ENCODE data around the gene IRX3. TPM values are rescaled to one million over a fixed set of nuclear protein-coding genes. Genes with fewer than 3 reads are reported as not detected.

IRX3 gene
- total RNA-seq, 6 experiments from 2014 or later = 5.9 to 19.4 (median 17.3) TPM

DNA sequence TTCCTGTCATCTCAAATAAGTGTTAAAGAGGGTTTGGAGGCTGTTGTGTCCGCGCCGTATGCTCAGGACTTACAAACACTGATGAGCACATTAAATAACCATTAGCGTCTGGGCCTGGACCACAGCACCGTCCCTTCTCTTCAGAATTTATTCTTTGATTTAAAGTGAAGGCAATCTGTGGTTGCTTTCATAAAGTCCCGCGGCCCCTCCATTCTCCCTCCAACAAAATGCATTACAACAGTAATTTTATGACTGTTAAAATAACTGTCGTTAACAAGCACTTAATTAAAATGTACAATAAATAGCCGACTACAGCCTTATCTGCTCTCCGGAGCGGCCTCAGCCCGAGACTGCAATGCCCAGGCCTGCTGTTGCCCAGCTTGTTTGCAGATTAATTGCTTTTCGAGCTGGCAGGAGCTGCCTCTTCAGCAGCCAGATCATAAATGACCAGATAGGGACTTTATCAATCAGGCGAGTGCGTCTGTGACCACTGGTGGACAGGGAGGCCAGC is 30.6 kb upstream of the IRX3 start:
- H3K9me3 Mint-ChIP-seq = no peaks in the 10 kb centered on the region
- no peak overlapping the region for H3K4me3 Mint-ChIP-seq
- H3K4me1 Mint-ChIP-seq (ENCODE audit: low read depth) = peaks cover 10% of the 10 kb centered on the region; the same call in 1 of the 2 replicates
- no peaks in the 10 kb centered on the region for H3K36me3 Mint-ChIP-seq (ENCODE audit: low read depth)
- no peak overlapping the region for H3K27ac Mint-ChIP-seq
- no peak for DNase-seq
- peaks cover 38% of the 10 kb centered on the region for H3K27me3 Mint-ChIP-seq (ENCODE audit: insufficient read depth)
- TF ChIP-seq, protein P1, sequence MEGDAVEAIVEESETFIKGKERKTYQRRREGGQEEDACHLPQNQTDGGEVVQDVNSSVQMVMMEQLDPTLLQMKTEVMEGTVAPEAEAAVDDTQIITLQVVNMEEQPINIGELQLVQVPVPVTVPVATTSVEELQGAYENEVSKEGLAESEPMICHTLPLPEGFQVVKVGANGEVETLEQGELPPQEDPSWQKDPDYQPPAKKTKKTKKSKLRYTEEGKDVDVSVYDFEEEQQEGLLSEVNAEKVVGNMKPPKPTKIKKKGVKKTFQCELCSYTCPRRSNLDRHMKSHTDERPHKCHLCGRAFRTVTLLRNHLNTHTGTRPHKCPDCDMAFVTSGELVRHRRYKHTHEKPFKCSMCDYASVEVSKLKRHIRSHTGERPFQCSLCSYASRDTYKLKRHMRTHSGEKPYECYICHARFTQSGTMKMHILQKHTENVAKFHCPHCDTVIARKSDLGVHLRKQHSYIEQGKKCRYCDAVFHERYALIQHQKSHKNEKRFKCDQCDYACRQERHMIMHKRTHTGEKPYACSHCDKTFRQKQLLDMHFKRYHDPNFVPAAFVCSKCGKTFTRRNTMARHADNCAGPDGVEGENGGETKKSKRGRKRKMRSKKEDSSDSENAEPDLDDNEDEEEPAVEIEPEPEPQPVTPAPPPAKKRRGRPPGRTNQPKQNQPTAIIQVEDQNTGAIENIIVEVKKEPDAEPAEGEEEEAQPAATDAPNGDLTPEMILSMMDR (IDR thresholded peaks at IDR 0.05) = no peak

DNA sequence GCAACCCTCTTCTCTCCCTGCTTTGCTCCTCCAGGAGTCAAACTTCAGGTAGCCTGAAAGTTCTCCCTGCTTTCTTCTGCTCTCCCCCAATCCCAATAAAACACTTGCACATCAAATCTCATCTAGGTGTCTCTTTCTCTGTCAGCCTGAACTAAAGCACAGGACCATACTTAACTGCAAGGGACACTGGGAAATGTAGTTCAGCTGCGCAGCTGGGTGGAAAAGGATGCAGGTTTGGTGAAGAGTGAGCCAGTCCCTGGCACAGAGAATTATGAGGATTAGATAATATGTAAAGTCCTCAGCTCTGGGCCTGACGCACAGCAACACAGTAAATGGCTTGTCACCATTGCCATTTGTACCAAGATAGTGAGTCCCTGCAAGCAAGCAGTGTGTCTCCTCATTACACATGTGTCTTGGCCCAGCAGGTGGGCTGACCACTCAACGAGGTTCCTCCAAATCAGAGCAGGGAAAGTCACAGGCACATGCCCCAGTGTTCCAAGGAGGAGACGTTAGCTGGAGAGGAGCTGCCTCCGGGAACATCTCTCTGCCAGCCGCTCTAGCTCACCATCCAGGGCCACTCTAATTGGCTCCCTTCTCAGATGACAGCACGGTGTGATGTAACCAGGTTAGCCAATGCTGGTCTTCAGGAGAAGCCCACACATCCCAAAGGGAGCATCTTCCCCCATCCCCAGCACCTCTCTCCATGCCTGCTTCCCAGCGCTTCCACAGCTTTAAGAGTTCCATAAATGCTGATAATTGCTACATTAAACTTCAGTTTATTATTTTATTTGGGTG is 29.7 kb upstream of the IRX3 start:
- H3K9me3 Mint-ChIP-seq = no peaks in the 10 kb centered on the region
- TF ChIP-seq, protein P1 (IDR thresholded peaks at IDR 0.05) = no peak
- no peak overlapping the region for H3K27ac Mint-ChIP-seq
- peaks cover 43% of the 10 kb centered on the region for H3K27me3 Mint-ChIP-seq (ENCODE audit: insufficient read depth)
- DNase-seq = no peak
- H3K4me3 Mint-ChIP-seq = no peak overlapping the region
- H3K4me1 Mint-ChIP-seq (ENCODE audit: low read depth) = peaks cover 10% of the 10 kb centered on the region; the same call in 1 of the 2 replicates
- H3K36me3 Mint-ChIP-seq (ENCODE audit: low read depth) = no peaks in the 10 kb centered on the region

DNA sequence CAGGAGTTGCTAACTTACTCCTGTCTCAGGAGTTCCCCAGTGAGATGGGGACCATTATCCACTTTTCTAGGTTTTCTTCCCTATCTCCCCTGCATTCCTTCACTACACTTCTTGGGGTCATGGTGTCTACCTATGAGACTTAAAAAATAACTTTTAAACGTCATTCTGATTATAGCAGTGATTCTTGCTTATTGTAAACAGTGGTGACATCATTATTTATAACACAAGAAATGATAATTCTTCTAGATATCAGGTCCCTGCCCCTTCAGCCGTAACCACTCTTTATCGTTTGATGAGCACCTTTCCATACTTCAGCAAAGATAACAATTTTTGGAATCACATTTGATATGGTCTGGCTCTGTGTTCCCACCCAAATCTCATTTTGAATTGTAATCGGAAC is 27.2 kb upstream of the IRX3 start:
- H3K4me3 Mint-ChIP-seq = no peak overlapping the region

DNA sequence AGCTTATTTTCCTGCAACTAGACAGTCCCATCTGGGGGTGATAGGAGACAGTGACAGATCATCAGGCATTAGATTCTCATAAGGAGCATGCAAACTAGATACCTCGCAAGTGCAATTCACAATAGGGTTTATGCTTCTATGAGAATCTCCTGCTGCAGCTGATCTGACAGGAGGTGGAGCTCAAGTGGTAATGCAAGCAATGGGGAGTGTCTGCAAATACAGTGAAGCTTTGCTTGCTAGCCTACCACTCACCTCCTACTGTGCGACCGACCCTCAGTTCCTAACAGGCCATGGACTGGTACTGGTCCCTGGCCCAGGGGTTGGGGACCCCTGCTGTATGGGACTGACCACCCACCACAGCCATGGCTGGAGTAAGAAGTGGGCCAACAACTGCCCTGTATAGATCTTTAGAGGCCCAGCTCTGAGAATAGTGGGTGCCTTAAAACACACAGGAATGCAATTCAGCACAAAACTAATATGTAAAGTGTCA is 26.0 kb upstream of the IRX3 start:
- no peak overlapping the region for H3K27ac Mint-ChIP-seq
- peaks cover 41% of the 10 kb centered on the region for H3K27me3 Mint-ChIP-seq (ENCODE audit: insufficient read depth)
- no peaks in the 10 kb centered on the region for H3K9me3 Mint-ChIP-seq
- TF ChIP-seq, protein P1 (IDR thresholded peaks at IDR 0.05) = no peak
- H3K4me3 Mint-ChIP-seq = no peak overlapping the region
- no peaks in the 10 kb centered on the region for H3K4me1 Mint-ChIP-seq (ENCODE audit: low read depth)
- H3K36me3 Mint-ChIP-seq (ENCODE audit: low read depth) = no peaks in the 10 kb centered on the region
- DNase-seq = no peak

More for the DNA sequence above, 27.2 kb upstream of the IRX3 start:
- no peaks in the 10 kb centered on the region for H3K36me3 Mint-ChIP-seq (ENCODE audit: low read depth)
- H3K4me1 Mint-ChIP-seq (ENCODE audit: low read depth) = peaks cover 2% of the 10 kb centered on the region; the same call in 1 of the 2 replicates
- no peak for DNase-seq
- H3K9me3 Mint-ChIP-seq = no peaks in the 10 kb centered on the region
- H3K27ac Mint-ChIP-seq = no peak overlapping the region
- H3K27me3 Mint-ChIP-seq (ENCODE audit: insufficient read depth) = peaks cover 47% of the 10 kb centered on the region
- TF ChIP-seq, protein P1 (IDR thresholded peaks at IDR 0.05) = no peak

DNA sequence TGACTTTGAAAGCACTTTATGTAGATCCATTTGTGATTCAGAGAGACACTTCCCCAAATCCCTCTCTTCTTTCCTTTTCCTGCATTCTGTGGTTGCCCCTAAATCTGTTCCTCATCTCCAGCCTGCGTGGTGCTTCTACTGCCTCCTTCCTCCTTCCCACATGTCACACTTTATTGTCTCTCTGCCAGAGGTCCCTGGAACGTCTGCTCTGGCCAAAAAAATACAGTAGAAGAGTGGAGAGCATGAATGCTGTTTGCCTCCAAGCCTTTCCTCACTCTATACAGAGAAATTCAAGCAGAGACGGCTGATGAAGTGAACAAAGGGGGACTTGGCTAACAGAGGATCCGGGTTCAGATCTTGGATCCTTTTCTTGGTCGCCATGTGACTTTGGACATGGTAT is 22.8 kb upstream of the IRX3 start:
- Mint-ChIP-seq H3K4me3 (no peak overlapping the region), H3K27me3 (ENCODE audit: insufficient read depth) (peaks cover 25% of the 10 kb centered on the region), H3K36me3 (ENCODE audit: low read depth) (no peaks in the 10 kb centered on the region), H3K27ac (no peak overlapping the region), H3K9me3 (no peaks in the 10 kb centered on the region), H3K4me1 (ENCODE audit: low read depth) (no peaks in the 10 kb centered on the region)
- DNase-seq = no peak
- TF ChIP-seq, protein P1 (IDR thresholded peaks at IDR 0.05) = no peak
